Osteoblast (primary cell): ENCODE measurements around the gene WNT7B. TPM values are rescaled to one million over a fixed set of nuclear protein-coding genes. Genes with fewer than 3 reads are reported as not detected.

Experiments used
- DNase-seq: peaks from one replicate; pipeline ENCODE4 v3.0.0; 2011; ENCODE audit warnings: low spot score, mixed read lengths; ENCODE audit not compliant: insufficient read length; ENCODE audit errors: missing footprints
- H2AFZ ChIP-seq: 2 replicates; pipeline ENCODE4 v1.6.0; 2011; ENCODE audit warnings: mild to moderate bottlenecking, low read length
- H3K27ac ChIP-seq: 2 replicates; pipeline ENCODE4 v1.5.1; 2011; ENCODE audit warnings: mild to moderate bottlenecking, low read depth, low read length, moderate library complexity
- H3K27me3 ChIP-seq: 2 replicates; pipeline ENCODE4 v1.6.0; 2012; ENCODE audit warnings: mild to moderate bottlenecking, control low read depth, inconsistent platforms, low read length, moderate library complexity; ENCODE audit not compliant: insufficient read depth
- H3K36me3 ChIP-seq: 2 replicates; pipeline ENCODE4 v1.5.1; 2011; ENCODE audit warnings: mild to moderate bottlenecking, low read length, control low read depth, moderate library complexity; ENCODE audit not compliant: insufficient read depth
- H3K4me1 ChIP-seq: 2 replicates; pipeline ENCODE4 v1.5.1; 2011; ENCODE audit warnings: mild to moderate bottlenecking, low read length, control low read depth, moderate library complexity; ENCODE audit not compliant: insufficient read depth
- H3K4me2 ChIP-seq: 2 replicates; pipeline ENCODE4 v1.6.0; 2011; ENCODE audit warnings: mild to moderate bottlenecking, low read length; ENCODE audit not compliant: insufficient read depth
- H3K4me3 ChIP-seq: fragments of 200-600 bp; sonication (generic); 3 replicates; pipeline ENCODE4 v1.5.1; 2012; ENCODE audit warnings: mild to moderate bottlenecking, low read length, inconsistent platforms; ENCODE audit not compliant: insufficient read depth
- H3K79me2 ChIP-seq: 2 replicates; pipeline ENCODE4 v1.6.0; 2012; ENCODE audit warnings: mild to moderate bottlenecking, low read length, control low read depth, inconsistent platforms; ENCODE audit not compliant: insufficient read depth
- H3K9me3 ChIP-seq: 2 replicates; pipeline ENCODE4 v1.5.1; 2011; ENCODE audit warnings: low read depth, low read length, control low read depth
- H4K20me1 ChIP-seq: 2 replicates; pipeline ENCODE4 v1.6.0; 2012; ENCODE audit warnings: mild to moderate bottlenecking, low read length, control low read depth; ENCODE audit not compliant: insufficient read depth
- total RNA-seq: library from RNA; depleted of rRNA; stranded (reverse); fragments of >200 nt; gene quantifications from 2 replicates; pipeline ENCODE4 v1.2.3, GENCODE V29; 2012
- TF ChIP-seq, protein P1 (sequence below): IDR thresholded peaks from 2 replicates; pipeline ENCODE4 v1.5.1; 2011; ENCODE audit warnings: mild to moderate bottlenecking, low read depth, low read length, moderate library complexity; ENCODE audit errors: extremely low read depth

WNT7B gene
- total RNA-seq, 1 donor, result not detected

DNA sequence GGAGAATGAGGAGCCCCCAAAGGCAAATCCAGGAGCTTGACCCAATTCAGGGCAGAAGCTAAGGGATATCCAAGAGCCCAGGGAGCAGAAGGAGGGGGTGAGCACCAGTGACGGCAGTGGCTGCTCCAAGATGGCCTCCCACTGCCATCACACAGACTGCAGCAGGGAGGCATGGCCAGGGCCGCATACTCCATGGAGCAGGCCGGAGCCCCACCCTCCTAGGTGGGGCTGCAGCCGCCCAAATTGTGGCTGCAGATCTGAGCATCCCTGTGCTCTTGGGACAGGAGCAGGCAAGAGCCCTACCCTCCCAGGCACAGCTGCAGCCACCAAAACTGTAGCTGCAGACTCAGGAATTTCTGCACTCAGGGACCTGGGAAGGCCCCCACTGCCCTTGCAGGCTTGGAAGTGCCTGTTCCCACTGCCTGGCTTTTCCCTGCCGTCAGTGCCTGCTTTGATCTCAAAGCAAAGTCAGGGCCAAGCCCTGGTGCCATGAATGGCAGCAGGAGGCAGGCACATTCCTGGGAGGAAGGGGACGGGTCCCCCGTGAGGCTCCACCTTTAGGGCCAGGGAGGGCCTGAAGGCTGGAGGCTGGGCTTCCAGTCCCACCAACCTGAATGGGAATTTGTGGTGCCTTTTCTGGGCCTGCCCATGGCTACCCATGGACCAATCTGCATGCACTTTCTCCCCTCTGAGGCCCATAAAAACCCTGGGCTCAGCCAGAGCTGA is 10.3 kb upstream of the WNT7B start:
- Histone ChIP-seq H2AFZ (no peak overlapping the region), H3K79me2 (no peaks in the 10 kb centered on the region), H3K4me1 (no peaks in the 10 kb centered on the region), H4K20me1 (peaks cover 4% of the 10 kb centered on the region), H3K4me3 (no peak overlapping the region), H3K4me2 (no peak overlapping the region), H3K27me3 (peaks cover 11% of the 10 kb centered on the region), H3K36me3 (no peaks in the 10 kb centered on the region), H3K9me3 (peaks cover 9% of the 10 kb centered on the region), H3K27ac (no peak overlapping the region)
- DNase-seq, result peak; percentile 44
- TF ChIP-seq, protein P1, sequence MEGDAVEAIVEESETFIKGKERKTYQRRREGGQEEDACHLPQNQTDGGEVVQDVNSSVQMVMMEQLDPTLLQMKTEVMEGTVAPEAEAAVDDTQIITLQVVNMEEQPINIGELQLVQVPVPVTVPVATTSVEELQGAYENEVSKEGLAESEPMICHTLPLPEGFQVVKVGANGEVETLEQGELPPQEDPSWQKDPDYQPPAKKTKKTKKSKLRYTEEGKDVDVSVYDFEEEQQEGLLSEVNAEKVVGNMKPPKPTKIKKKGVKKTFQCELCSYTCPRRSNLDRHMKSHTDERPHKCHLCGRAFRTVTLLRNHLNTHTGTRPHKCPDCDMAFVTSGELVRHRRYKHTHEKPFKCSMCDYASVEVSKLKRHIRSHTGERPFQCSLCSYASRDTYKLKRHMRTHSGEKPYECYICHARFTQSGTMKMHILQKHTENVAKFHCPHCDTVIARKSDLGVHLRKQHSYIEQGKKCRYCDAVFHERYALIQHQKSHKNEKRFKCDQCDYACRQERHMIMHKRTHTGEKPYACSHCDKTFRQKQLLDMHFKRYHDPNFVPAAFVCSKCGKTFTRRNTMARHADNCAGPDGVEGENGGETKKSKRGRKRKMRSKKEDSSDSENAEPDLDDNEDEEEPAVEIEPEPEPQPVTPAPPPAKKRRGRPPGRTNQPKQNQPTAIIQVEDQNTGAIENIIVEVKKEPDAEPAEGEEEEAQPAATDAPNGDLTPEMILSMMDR, result no peak

DNA sequence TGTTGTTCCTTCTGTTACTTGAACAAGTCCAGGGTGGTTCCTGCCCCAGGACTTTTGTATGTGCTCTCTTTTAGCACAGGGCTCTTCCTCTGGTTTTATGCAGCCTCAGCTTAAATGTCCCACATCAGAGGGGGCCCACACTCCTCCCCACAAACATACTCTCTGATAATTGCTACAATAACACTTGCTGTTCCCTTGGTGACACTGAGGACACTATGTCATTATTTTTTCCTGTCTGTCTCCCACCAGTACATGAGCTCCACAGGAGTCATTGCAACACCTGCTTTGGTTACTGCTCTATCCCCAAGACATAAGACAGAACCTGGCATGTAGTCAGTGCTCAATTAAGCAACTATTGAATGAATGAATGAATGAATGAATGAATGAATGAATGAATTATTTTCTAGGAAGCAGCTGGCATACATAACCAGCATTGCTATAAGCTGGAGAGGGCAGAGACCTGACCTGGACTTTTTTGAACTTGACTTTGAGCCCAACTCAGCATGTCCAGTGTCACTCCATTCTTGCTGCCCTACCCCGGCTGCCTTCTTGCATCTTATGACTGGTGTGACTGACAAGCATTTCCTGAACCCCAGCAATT is 7.5 kb upstream of the WNT7B start:
- H3K27ac ChIP-seq, result no peak overlapping the region
- no peaks in the 10 kb centered on the region for H3K4me1 ChIP-seq
- no peak overlapping the region for H3K4me2 ChIP-seq
- no peaks in the 10 kb centered on the region for H4K20me1 ChIP-seq
- H3K27me3 ChIP-seq, result peaks cover 11% of the 10 kb centered on the region
- DNase-seq, result no peak
- TF ChIP-seq, protein P1, result no peak
- peaks cover 9% of the 10 kb centered on the region for H3K9me3 ChIP-seq
- no peak overlapping the region for H2AFZ ChIP-seq
- no peaks in the 10 kb centered on the region for H3K36me3 ChIP-seq
- no peaks in the 10 kb centered on the region for H3K79me2 ChIP-seq
- no peak overlapping the region for H3K4me3 ChIP-seq

DNA sequence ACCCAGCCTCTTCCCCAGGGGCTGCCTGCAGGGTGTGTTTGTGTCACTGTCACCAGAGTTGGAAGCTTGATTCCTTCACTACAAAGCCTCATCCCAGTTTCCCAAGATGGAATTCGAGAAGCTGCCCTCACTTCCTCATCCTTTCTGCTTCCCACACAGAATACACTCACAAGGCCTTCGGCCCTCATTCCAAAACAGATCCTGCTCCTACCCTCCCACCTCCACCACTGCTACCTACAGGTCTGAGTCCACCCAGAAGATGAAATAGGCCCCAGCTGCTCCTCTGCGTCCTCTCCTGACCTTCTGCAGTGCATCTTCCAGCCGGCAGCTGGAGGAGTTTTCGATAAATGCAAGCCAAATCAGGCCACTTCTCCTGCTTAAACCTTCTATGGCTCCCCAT is 6.8 kb upstream of the WNT7B start:
- H3K9me3 ChIP-seq, result peaks cover 9% of the 10 kb centered on the region
- DNase-seq, result peak; percentile 36
- H3K27ac ChIP-seq, result no peak overlapping the region
- TF ChIP-seq, protein P1, result no peak
- H3K27me3 ChIP-seq, result peaks cover 11% of the 10 kb centered on the region
- no peaks in the 10 kb centered on the region for H3K4me1 ChIP-seq
- no peaks in the 10 kb centered on the region for H3K79me2 ChIP-seq
- H3K4me2 ChIP-seq, result no peak overlapping the region
- no peaks in the 10 kb centered on the region for H4K20me1 ChIP-seq
- no peaks in the 10 kb centered on the region for H3K36me3 ChIP-seq
- no peak overlapping the region for H2AFZ ChIP-seq
- H3K4me3 ChIP-seq, result no peak overlapping the region

DNA sequence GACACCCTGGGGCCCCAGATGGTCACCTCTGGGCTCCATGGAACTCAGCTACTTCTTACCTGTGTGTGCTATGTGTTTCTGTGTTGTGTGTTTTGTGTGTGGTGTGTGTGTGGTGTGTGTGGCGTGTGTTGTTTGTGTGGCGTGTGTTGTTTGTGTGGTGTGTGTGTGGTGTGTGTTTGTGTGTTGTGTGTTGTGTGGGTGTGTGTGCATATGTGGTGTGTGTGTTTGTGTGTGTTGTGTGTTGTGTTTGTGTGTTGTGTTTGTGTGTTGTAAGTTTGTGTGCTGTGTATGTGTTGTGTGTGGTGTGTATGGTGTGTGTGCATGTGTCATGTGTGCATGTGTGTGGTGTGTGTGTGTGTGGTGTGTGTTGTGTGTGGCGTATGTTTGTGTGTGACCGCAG is 3.8 kb upstream of the WNT7B start:
- Histone ChIP-seq H3K4me1 (no peaks in the 10 kb centered on the region), H3K79me2 (no peaks in the 10 kb centered on the region)

More for the DNA sequence above, 3.8 kb upstream of the WNT7B start:
- Histone ChIP-seq H3K4me3 (no peak overlapping the region), H3K27me3 (peaks cover 17% of the 10 kb centered on the region), H3K9me3 (peaks cover 5% of the 10 kb centered on the region), H3K27ac (no peak overlapping the region), H3K36me3 (no peaks in the 10 kb centered on the region), H4K20me1 (peaks cover 4% of the 10 kb centered on the region), H3K4me2 (no peak overlapping the region), H2AFZ (no peak overlapping the region)
- DNase-seq, result peak; percentile 21
- TF ChIP-seq, protein P1, result no peak
